Caco-2 (cell line): ENCODE data around the gene PDGFA. TPM values are rescaled to one million over a fixed set of nuclear protein-coding genes. Genes with fewer than 3 reads are reported as not detected.

ENCODE experiments used
- BruUV-seq: library from RNA; stranded (reverse); fragments of 400-500 nt; replicated peaks from 2 replicates; lab custom pipeline; 2021; lab: Mats Ljungman, UMichigan
- CTCF ChIA-PET: fragments of 300-600 bp; sonication (Branson Sonifier 250); formaldehyde crosslinking; loops from one replicate; lab custom pipeline; 2022; ENCODE audit warnings: antibody characterized with exemption; lab: Charles Lee
- POLR2A ChIA-PET: fragments of 300-600 bp; sonication (Branson Sonifier 250); formaldehyde crosslinking; loops from one replicate; lab custom pipeline; 2022; ENCODE audit warnings: antibody characterized with exemption; lab: Charles Lee
- DNase-seq, 2 experiments: peaks; one replicate each; pipeline versions ENCODE4 v3.0.0 to v3.0.0-alpha.2; 2020 to 2022
- H3K27me3 ChIP-seq: replicated peaks from 2 replicates; pipeline ENCODE4 v1.6.0; 2011; ENCODE audit warnings: low read length; ENCODE audit not compliant: control insufficient read depth, insufficient read depth
- H3K36me3 ChIP-seq: 2 replicates; pipeline ENCODE4 v1.5.1; 2011; ENCODE audit warnings: low read length; ENCODE audit not compliant: control insufficient read depth, insufficient read depth
- H3K4me1 ChIP-seq: fragments of 250-450 bp; sonication (Bioruptor Pico); 2 replicates; pipeline ENCODE4 v1.5.1; 2020; ENCODE audit warnings: mild to moderate bottlenecking
- H3K4me3 ChIP-seq: 2 replicates; pipeline ENCODE4 v1.5.1; 2011; ENCODE audit warnings: low read depth, mild to moderate bottlenecking, control low read depth, low read length
- H3K9me3 ChIP-seq: fragments of 250-450 bp; sonication (Bioruptor Pico); 2 replicates; pipeline ENCODE4 v1.5.1; 2020; ENCODE audit warnings: mild to moderate bottlenecking, moderate library complexity
- H3K27ac Mint-ChIP-seq: one replicate; pipeline ENCODE4 v1.8.0; 2022; ENCODE audit warnings: mixed read lengths; ENCODE audit not compliant: unreplicated experiment
- H3K27me3 Mint-ChIP-seq: one replicate; pipeline ENCODE4 v1.8.0; 2022; ENCODE audit warnings: mixed read lengths; ENCODE audit not compliant: insufficient read depth, unreplicated experiment
- H3K36me3 Mint-ChIP-seq: one replicate; pipeline ENCODE4 v1.8.0; 2022; ENCODE audit warnings: mild to moderate bottlenecking, mixed read lengths; ENCODE audit not compliant: insufficient read depth, unreplicated experiment
- H3K4me1 Mint-ChIP-seq: one replicate; pipeline ENCODE4 v1.8.0; 2022; ENCODE audit warnings: low read depth, mixed read lengths; ENCODE audit not compliant: unreplicated experiment
- H3K4me3 Mint-ChIP-seq: one replicate; pipeline ENCODE4 v1.8.0; 2022; ENCODE audit warnings: mild to moderate bottlenecking, moderate library complexity, mixed read lengths; ENCODE audit not compliant: unreplicated experiment
- H3K9me3 Mint-ChIP-seq: one replicate; pipeline ENCODE4 v1.8.0; 2022; ENCODE audit warnings: mixed read lengths; ENCODE audit not compliant: unreplicated experiment
- intact Hi-C: fragments of 100-400 bp; cut with micrococcal nuclease; formaldehyde crosslinking; loops from one replicate; pipeline ENCODE4 v1.10.0; 2022; ENCODE audit not compliant: unreplicated experiment
- total RNA-seq: library from RNA; stranded (reverse); gene quantifications from 2 replicates; pipeline ENCODE4 v1.2.3, GENCODE V29; 2022
- TF ChIP-seq, protein P1 (sequence below), 2 experiments: fragments of 200-600 bp in 1 of 2; IDR thresholded peaks; 1 replicate in 1 of 2; 2 replicates in 1 of 2; pipeline versions ENCODE4 v1.5.1 to v1.8.0; 2011 to 2022; ENCODE audit warnings: antibody characterized with exemption in 1 of 2, control low read depth in 1 of 2, inconsistent platforms in 1 of 2, low read depth in 1 of 2, low read length in 1 of 2, mild to moderate bottlenecking in 1 of 2, moderate library complexity in 1 of 2; ENCODE audit not compliant: insufficient read depth in 1 of 2, severe bottlenecking in 1 of 2, unreplicated experiment in 1 of 2

Gene PDGFA
- total RNA-seq, 1 experiment from 2014 or later, result 78.5 TPM

DNA sequence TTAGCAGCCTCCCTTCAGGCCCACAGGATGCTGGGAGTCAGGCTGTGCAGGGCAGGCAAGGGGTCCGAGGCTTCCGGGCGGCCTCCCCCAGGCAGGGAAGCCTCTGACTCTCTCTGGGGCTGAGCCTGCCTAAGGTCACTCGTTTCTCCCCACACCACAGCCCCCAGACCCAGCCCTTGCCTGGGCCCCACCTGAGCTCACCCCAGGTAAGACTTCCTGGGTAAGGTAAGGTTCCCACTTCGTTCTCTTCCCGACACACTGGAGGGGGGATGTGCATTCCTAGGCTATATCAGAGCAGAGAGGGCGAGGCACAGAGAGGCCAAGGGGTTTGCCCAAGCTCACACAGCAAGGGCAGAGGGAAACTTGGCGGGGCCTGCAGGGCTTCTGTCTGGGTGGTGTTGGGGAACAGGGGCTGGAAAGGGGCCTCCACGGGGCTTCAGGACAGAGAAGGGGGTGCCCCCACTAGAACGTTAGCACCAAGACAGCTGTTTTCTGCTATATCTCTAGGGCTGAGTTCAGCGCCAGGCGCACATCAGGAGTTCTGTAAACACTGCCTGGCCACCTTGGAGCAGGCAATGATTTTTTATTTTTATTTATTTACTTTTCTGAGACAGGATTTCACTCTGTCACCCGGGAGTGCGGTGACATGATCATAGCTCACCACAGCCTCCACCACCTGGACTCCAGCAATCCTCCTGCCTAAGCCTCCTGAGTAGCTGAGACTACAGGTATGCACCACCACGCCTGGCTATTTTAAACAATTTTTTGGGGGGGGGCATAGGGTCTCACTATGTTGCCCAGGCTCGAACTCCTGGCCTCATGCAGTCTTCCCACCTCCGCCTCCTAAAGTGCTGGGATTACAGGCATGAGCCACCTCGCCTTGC lies 24.9 kb upstream of the PDGFA start:
- Mint-ChIP-seq H3K36me3 (peaks cover 6% of the 10 kb centered on the region), H3K4me1 (peaks cover 34% of the 10 kb centered on the region), H3K27me3 (no peaks in the 10 kb centered on the region), H3K9me3 (no peaks in the 10 kb centered on the region), H3K4me3 (no peak overlapping the region), H3K27ac (no peak overlapping the region)
- intact Hi-C loops, result no loop called here
- BruUV-seq, result no TSS peak
- Histone ChIP-seq H3K9me3 (no peaks in the 10 kb centered on the region), H3K4me1 (peaks cover 24% of the 10 kb centered on the region), H3K36me3 (no peaks in the 10 kb centered on the region; the same call in 1 of the 2 replicates), H3K4me3 (no peak overlapping the region), H3K27me3 (no peaks in the 10 kb centered on the region)
- TF ChIP-seq, protein P1, sequence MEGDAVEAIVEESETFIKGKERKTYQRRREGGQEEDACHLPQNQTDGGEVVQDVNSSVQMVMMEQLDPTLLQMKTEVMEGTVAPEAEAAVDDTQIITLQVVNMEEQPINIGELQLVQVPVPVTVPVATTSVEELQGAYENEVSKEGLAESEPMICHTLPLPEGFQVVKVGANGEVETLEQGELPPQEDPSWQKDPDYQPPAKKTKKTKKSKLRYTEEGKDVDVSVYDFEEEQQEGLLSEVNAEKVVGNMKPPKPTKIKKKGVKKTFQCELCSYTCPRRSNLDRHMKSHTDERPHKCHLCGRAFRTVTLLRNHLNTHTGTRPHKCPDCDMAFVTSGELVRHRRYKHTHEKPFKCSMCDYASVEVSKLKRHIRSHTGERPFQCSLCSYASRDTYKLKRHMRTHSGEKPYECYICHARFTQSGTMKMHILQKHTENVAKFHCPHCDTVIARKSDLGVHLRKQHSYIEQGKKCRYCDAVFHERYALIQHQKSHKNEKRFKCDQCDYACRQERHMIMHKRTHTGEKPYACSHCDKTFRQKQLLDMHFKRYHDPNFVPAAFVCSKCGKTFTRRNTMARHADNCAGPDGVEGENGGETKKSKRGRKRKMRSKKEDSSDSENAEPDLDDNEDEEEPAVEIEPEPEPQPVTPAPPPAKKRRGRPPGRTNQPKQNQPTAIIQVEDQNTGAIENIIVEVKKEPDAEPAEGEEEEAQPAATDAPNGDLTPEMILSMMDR (IDR thresholded peaks at IDR 0.05; ENCODE audit: insufficient read depth in 1 of 2, low read depth in 1 of 2, low read length in 1 of 2, severe bottlenecking in 1 of 2, unreplicated experiment in 1 of 2), result no peak
- ChIA-PET CTCF (no interaction called here), POLR2A (no interaction called here)
- DNase-seq, result no peak

DNA sequence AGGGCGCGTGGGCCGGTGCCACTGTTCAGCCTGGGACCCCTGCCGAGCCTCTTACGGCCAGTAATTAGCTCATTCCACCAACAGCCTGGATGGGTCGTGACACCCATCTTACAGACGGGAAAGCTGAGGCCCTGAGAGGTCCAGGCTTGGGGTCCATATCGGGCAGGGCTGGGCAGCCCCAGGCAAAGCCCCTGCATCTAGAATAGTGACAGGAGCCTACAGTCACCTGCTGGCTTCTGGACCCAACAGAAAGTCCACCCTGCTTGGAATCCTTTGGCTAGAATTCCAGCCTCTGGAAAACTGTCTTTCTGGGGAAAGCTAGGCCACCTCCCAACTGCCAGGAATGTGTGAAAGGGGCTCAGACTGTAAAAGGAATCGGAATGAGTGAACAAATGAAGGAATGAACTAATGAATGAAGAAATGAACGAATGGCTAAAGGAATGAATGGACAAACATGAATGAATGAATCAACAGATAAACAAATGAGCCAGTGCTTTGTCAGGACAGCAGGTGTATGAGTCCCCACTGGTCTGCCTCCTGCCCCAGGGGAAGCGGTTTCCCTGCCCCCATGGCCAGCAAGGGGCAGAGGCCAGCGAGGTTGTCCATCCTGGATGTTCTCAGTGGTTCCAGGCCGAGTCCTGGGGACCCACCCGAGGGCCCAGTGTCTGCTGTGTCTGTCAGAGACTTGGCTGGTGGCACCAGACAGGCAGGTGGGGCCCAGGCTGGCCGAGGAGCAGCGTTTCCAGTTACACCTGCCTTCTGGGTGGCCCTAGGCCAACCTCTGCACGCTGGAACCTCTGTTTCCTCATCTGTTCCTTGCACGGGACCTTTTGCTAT lies 24.1 kb upstream of the PDGFA start:
- Histone ChIP-seq H3K36me3 (no peaks in the 10 kb centered on the region; the same call in none of the 2 replicates), H3K27me3 (no peaks in the 10 kb centered on the region), H3K4me1 (peaks cover 31% of the 10 kb centered on the region), H3K9me3 (no peaks in the 10 kb centered on the region), H3K4me3 (no peak overlapping the region)
- BruUV-seq, result no TSS peak
- H3K27me3 Mint-ChIP-seq, result no peaks in the 10 kb centered on the region
- H3K4me1 Mint-ChIP-seq, result peaks cover 34% of the 10 kb centered on the region
- H3K27ac Mint-ChIP-seq, result no peak overlapping the region
- DNase-seq, result no peak
- TF ChIP-seq, protein P1 (IDR thresholded peaks at IDR 0.05; ENCODE audit: insufficient read depth in 1 of 2, low read depth in 1 of 2, low read length in 1 of 2, severe bottlenecking in 1 of 2, unreplicated experiment in 1 of 2), result no peak
- ChIA-PET POLR2A (interaction anchor here (0.5 kb wide), 1 partner anchor 155 kb away, joined by 3 read pairs; no protein-coding TSS in a partner anchor), CTCF (no interaction called here)
- H3K36me3 Mint-ChIP-seq, result peaks cover 6% of the 10 kb centered on the region
- no peak overlapping the region for H3K4me3 Mint-ChIP-seq
- intact Hi-C loops, result no loop called here
- H3K9me3 Mint-ChIP-seq, result no peaks in the 10 kb centered on the region
